ENCODE results near the gene BABAM2.

- no peak for TF ChIP-seq POLR2A (IDR thresholded peaks at IDR 0.05)
- TF ChIP-seq, protein P1, sequence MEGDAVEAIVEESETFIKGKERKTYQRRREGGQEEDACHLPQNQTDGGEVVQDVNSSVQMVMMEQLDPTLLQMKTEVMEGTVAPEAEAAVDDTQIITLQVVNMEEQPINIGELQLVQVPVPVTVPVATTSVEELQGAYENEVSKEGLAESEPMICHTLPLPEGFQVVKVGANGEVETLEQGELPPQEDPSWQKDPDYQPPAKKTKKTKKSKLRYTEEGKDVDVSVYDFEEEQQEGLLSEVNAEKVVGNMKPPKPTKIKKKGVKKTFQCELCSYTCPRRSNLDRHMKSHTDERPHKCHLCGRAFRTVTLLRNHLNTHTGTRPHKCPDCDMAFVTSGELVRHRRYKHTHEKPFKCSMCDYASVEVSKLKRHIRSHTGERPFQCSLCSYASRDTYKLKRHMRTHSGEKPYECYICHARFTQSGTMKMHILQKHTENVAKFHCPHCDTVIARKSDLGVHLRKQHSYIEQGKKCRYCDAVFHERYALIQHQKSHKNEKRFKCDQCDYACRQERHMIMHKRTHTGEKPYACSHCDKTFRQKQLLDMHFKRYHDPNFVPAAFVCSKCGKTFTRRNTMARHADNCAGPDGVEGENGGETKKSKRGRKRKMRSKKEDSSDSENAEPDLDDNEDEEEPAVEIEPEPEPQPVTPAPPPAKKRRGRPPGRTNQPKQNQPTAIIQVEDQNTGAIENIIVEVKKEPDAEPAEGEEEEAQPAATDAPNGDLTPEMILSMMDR (IDR thresholded peaks at IDR 0.05): no peak
Measured at GRCh38 chr2:28133778-28134177, 243.2 kb downstream of the BABAM2 start.

All from Peyer's patch (tissue), 4 donors.